Endothelial cell of umbilical vein (primary cell): Measurements from ENCODE around the gene TBCC. TPM values are rescaled to one million over a fixed set of nuclear protein-coding genes. Genes with fewer than 3 reads are reported as not detected.

Source experiments
- BruUV-seq: library from RNA; stranded (reverse); fragments of 400-500 nt; replicated peaks from 2 replicates; lab custom pipeline; 2021; lab: Mats Ljungman, UMichigan
- CTCF ChIA-PET: fragments of 300-600, 350-600 bp; sonication (Branson Sonifier 250); formaldehyde crosslinking; loops from one replicate; lab custom pipeline; 2021; ENCODE audit warnings: antibody characterized with exemption, inconsistent platforms; lab: Charles Lee
- POLR2A ChIA-PET: fragments of 300-600, 350-600 bp; sonication (Branson Sonifier 250); formaldehyde crosslinking; loops from one replicate; lab custom pipeline; 2021; ENCODE audit warnings: antibody characterized with exemption, inconsistent platforms; lab: Charles Lee
- DNase-seq: peaks from one replicate; pipeline ENCODE4 v3.0.0-alpha.2; 2011; ENCODE audit warnings: low read depth, low spot score
- FAIRE-seq: peaks from 2 replicates; lab custom pipeline; 2011; peaks lifted over from hg19 to GRCh38; lab: Jason Lieb, UNC
- H2AFZ ChIP-seq: 2 replicates; pipeline ENCODE4 v1.6.0; 2012; ENCODE audit warnings: low read depth, low read length, control low read depth, inconsistent platforms
- H3K27ac ChIP-seq: 2 replicates; pipeline ENCODE4 v1.5.1; 2011; ENCODE audit warnings: low read depth, mild to moderate bottlenecking, control low read depth, low read length, moderate library complexity; ENCODE audit not compliant: insufficient read depth
- H3K27me3 ChIP-seq, 2 experiments: 2 replicates each; pipeline versions ENCODE4 v1.6.0 to v1.6.1; 2011; ENCODE audit warnings: low read length in 2 of 2, mixed read lengths in 1 of 2; ENCODE audit not compliant: control insufficient read depth in 2 of 2, insufficient read depth in 2 of 2
- H3K36me3 ChIP-seq, 2 experiments: 2 replicates in 1 of 2; 3 replicates in 1 of 2; pipeline ENCODE4 v1.5.1; 2011; ENCODE audit warnings: low read length in 2 of 2, mild to moderate bottlenecking in 1 of 2, moderate library complexity in 1 of 2; ENCODE audit not compliant: control insufficient read depth in 2 of 2, insufficient read depth in 2 of 2; ENCODE audit errors: extremely low read depth in 1 of 2
- H3K4me1 ChIP-seq: 3 replicates; pipeline ENCODE4 v1.5.1; 2011; ENCODE audit warnings: mild to moderate bottlenecking, low read length; ENCODE audit not compliant: control insufficient read depth, insufficient read depth; ENCODE audit errors: extremely low read depth
- H3K4me2 ChIP-seq: 2 replicates; pipeline ENCODE4 v1.6.1; 2011; ENCODE audit warnings: low read length, control low read depth, mixed read lengths; ENCODE audit not compliant: insufficient read depth
- H3K4me3 ChIP-seq, 3 experiments: fragments of 200-600 bp in 1 of 3; sonication (generic), shearing (Covaris generic) in 1 of 3; replicated peaks in 1 of 3; 2 replicates each; pipeline ENCODE4 v1.5.1; 2011 to 2016; ENCODE audit warnings: control low read depth in 3 of 3, low read length in 3 of 3, mild to moderate bottlenecking in 2 of 3, inconsistent platforms in 1 of 3, low read depth in 1 of 3, moderate library complexity in 1 of 3; ENCODE audit not compliant: insufficient read depth in 1 of 3
- H3K79me2 ChIP-seq: 2 replicates; pipeline ENCODE4 v1.6.0; 2012; ENCODE audit warnings: low read length, inconsistent platforms; ENCODE audit not compliant: control insufficient read depth, insufficient read depth
- H3K9ac ChIP-seq: replicated peaks from 2 replicates; pipeline ENCODE3; 2011; ENCODE audit warnings: low read length, control low read depth; ENCODE audit not compliant: insufficient read depth; ENCODE audit errors: extremely low read depth
- H3K9me1 ChIP-seq: replicated peaks from 3 replicates; pipeline ENCODE4 v1.6.0; 2011; ENCODE audit warnings: mild to moderate bottlenecking, low read length; ENCODE audit not compliant: control insufficient read depth, insufficient read depth; ENCODE audit errors: extremely low read depth
- H3K9me3 ChIP-seq: replicated peaks from 2 replicates; pipeline ENCODE4 v1.5.1; 2012; ENCODE audit warnings: low read length, inconsistent platforms; ENCODE audit not compliant: control insufficient read depth, insufficient read depth
- H4K20me1 ChIP-seq: replicated peaks from 2 replicates; pipeline ENCODE3; 2011; ENCODE audit warnings: mild to moderate bottlenecking, low read length; ENCODE audit not compliant: control insufficient read depth, insufficient read depth; ENCODE audit errors: extremely low read depth
- EZH2 ChIP-seq: IDR thresholded peaks from 2 replicates; pipeline ENCODE4 v1.6.1; 2012; ENCODE audit warnings: borderline replicate concordance, low read depth, mild to moderate bottlenecking, moderate library complexity, low read length, inconsistent platforms; ENCODE audit not compliant: severe bottlenecking
- POLR2A ChIP-seq: IDR thresholded peaks from 2 replicates; pipeline ENCODE4 v1.6.1; 2012; ENCODE audit warnings: low read depth, mild to moderate bottlenecking, control low read depth, low read length
- POLR2AphosphoS5 ChIP-seq: IDR thresholded peaks from 2 replicates; pipeline ENCODE4 v1.6.1; 2012; ENCODE audit warnings: low read depth, mild to moderate bottlenecking, control low read depth, low read length, moderate library complexity; ENCODE audit not compliant: insufficient read depth
- dilution Hi-C: fragments of 300-500 bp; cut with MboI; formaldehyde crosslinking; loops from one replicate; pipeline ENCODE4 v1.15.0; 2019; ENCODE audit warnings: low sequenced_read_pairs; ENCODE audit not compliant: extremely low pct_ligation_motif_present
- intact Hi-C: fragments of 100-400 bp; cut with micrococcal nuclease; formaldehyde crosslinking; loops from one replicate; pipeline ENCODE4 v1.10.0; 2022
- polyA plus RNA-seq, 4 experiments: library from polyadenylated mRNA; depleted of rRNA in 3 of 4; stranded (reverse) in 3 of 4; unstranded in 1 of 4; fragments of >200 nt; gene quantifications; 2 replicates each; pipeline versions ENCODE4 v1.2.1 to v1.2.3, GENCODE V29; 2011 to 2012; ENCODE audit warnings: missing spikeins in 1 of 4
- total RNA-seq: library from RNA; stranded (reverse); gene quantifications from 2 replicates; pipeline ENCODE4 v1.2.3, GENCODE V29; 2021
- TF ChIP-seq, protein P1 (sequence below), 2 donors: IDR thresholded peaks; 1 replicate in 1 of 2; 2 replicates in 1 of 2; pipeline ENCODE4 v1.5.1; 2011; ENCODE audit warnings: low read length in 2 of 2, mild to moderate bottlenecking in 2 of 2, moderate library complexity in 2 of 2, control low read depth in 1 of 2, inconsistent platforms in 1 of 2, low read depth in 1 of 2; ENCODE audit not compliant: insufficient read depth in 1 of 2; ENCODE audit errors: extremely low read depth in 1 of 2

TBCC gene
- total and polyA plus RNA-seq, 2 donors (not counting 3 experiments of a cell fraction or from before 2014, with no cell fraction given) = 15.9 to 19.1 TPM

DNA sequence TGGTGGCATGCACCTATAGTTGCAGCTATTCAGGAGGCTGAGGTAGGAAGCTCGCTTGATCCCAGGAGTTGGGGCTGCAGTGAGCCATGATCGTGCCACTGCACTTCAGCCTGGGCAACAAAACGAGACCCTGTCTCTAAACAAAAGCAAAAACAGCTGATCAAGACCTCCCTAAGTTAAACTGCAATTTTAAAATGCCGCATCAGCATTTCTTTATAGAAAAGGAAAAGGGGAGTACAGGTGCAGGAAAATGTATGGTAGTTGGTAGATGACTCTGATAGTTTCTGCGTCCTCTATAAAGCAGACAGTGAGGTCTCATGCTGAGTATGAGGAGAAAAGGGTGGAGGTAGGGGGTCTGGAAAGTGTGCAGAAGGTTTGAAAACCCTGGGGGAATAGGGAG, 8.9 kb upstream of the TBCC start:
- Histone ChIP-seq H3K27ac (no peak overlapping the region), H3K9ac (no peak overlapping the region), H3K4me1 (no peaks in the 10 kb centered on the region), H3K9me3 (no peaks in the 10 kb centered on the region), H3K79me2 (no peaks in the 10 kb centered on the region), H3K9me1 (no peaks in the 10 kb centered on the region), H3K36me3 (no peaks in the 10 kb centered on the region), H2AFZ (no peak overlapping the region), H3K4me2 (no peak overlapping the region), H3K4me3 (no peak overlapping the region), H4K20me1 (no peaks in the 10 kb centered on the region), H3K27me3 (no peaks in the 10 kb centered on the region)
- POLR2A ChIA-PET = interaction anchor here (0.6 kb wide), 1 partner anchor 27 kb away, joined by 3 read pairs; the partner anchor contains the start of gene BICRAL
- CTCF ChIA-PET = interaction anchor here (1.3 kb wide), 1 partner anchor 27 kb away, joined by 3 read pairs; no protein-coding TSS in a partner anchor
- no peak for TF ChIP-seq EZH2
- TF ChIP-seq, protein P1, sequence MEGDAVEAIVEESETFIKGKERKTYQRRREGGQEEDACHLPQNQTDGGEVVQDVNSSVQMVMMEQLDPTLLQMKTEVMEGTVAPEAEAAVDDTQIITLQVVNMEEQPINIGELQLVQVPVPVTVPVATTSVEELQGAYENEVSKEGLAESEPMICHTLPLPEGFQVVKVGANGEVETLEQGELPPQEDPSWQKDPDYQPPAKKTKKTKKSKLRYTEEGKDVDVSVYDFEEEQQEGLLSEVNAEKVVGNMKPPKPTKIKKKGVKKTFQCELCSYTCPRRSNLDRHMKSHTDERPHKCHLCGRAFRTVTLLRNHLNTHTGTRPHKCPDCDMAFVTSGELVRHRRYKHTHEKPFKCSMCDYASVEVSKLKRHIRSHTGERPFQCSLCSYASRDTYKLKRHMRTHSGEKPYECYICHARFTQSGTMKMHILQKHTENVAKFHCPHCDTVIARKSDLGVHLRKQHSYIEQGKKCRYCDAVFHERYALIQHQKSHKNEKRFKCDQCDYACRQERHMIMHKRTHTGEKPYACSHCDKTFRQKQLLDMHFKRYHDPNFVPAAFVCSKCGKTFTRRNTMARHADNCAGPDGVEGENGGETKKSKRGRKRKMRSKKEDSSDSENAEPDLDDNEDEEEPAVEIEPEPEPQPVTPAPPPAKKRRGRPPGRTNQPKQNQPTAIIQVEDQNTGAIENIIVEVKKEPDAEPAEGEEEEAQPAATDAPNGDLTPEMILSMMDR (IDR thresholded peaks at IDR 0.05; ENCODE audit: extremely low read depth in 1 of 2, insufficient read depth in 1 of 2, low read depth in 1 of 2, low read length in 2 of 2) = no peak
- no peak for TF ChIP-seq POLR2AphosphoS5
- no peak for FAIRE-seq
- intact Hi-C loops (no loop called here), dilution Hi-C loops (no loop called here)
- no TSS peak for BruUV-seq
- no peak for DNase-seq

DNA sequence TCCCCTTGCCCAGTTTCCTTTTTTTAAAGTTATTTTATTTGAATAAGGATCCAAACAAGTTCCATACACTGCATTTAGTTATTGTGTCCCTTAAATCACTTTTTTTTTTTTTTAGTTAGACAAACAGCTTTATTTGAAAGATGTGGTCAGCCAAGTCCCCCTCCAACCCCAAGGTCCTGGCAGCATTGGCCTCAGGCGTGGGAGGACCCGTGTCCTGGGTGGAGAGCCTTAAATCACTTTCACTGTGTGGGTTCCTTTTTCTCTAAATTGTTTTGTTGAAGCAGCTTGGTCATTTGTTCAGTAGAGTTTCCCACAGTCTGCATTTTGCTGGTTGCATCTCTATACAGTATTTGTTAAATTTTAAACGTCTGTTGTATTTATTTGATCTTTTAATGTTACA, 5.2 kb upstream of the TBCC start:
- dilution Hi-C loops (no loop called here), intact Hi-C loops (no loop called here)
- FAIRE-seq (no peak), DNase-seq (no peak)
- Histone ChIP-seq H3K9ac (no peak overlapping the region), H3K4me3 (no peak overlapping the region), H2AFZ (no peak overlapping the region), H3K79me2 (no peaks in the 10 kb centered on the region), H3K9me3 (no peaks in the 10 kb centered on the region), H4K20me1 (no peaks in the 10 kb centered on the region), H3K4me1 (peaks cover 7% of the 10 kb centered on the region), H3K27ac (no peak overlapping the region), H3K27me3 (no peaks in the 10 kb centered on the region), H3K4me2 (no peak overlapping the region), H3K9me1 (no peaks in the 10 kb centered on the region), H3K36me3 (no peaks in the 10 kb centered on the region)
- BruUV-seq = no TSS peak
- no peak for TF ChIP-seq POLR2A
- ChIA-PET CTCF (no interaction called here), POLR2A (no interaction called here)
